HEK293T (cell line): ENCODE measurements around the gene LARGE1.

Experiments used
- CTCF ChIA-PET: fragments of 350-600 bp; formaldehyde crosslinking; extraction: SDS; loops from one replicate; lab custom pipeline; 2021; ENCODE audit warnings: antibody characterized with exemption, inconsistent platforms; lab: Yijun Ruan, JAX
- POLR2A ChIA-PET: fragments of 350-600 bp; formaldehyde crosslinking; extraction: SDS; loops from one replicate; lab custom pipeline; 2020; ENCODE audit warnings: antibody characterized with exemption, inconsistent platforms; lab: Yijun Ruan, JAX
- DNase-seq: peaks from one replicate; pipeline ENCODE4 v3.0.0; 2012; ENCODE audit warnings: mixed read lengths; ENCODE audit errors: extremely low spot score
- ARNT ChIP-seq: fragments of 450-650 bp; IDR thresholded peaks from 2 replicates; pipeline ENCODE4 v1.6.1; 2017; ENCODE audit warnings: mild to moderate bottlenecking
- BHLHE40 ChIP-seq: fragments of 450-650 bp; IDR thresholded peaks from 2 replicates; pipeline ENCODE4 v1.6.1; 2016; ENCODE audit warnings: mild to moderate bottlenecking, moderate library complexity, borderline replicate concordance
- CTBP1 ChIP-seq: fragments of 450-650 bp; IDR thresholded peaks from 2 replicates; pipeline ENCODE4 v1.6.1; 2016; ENCODE audit warnings: borderline replicate concordance
- ELF4 ChIP-seq: fragments of 450-650 bp; IDR thresholded peaks from 2 replicates; pipeline ENCODE4 v1.6.1; 2017; ENCODE audit warnings: antibody characterized with exemption
- FOXA1 ChIP-seq: fragments of 450-650 bp; IDR thresholded peaks from 2 replicates; pipeline ENCODE4 v1.6.1; 2016; ENCODE audit warnings: mild to moderate bottlenecking
- FOXK2 ChIP-seq: fragments of 450-650 bp; IDR thresholded peaks from 2 replicates; pipeline ENCODE4 v1.6.1; 2016; ENCODE audit warnings: mild to moderate bottlenecking
- FOXM1 ChIP-seq: fragments of 450-650 bp; IDR thresholded peaks from 2 replicates; pipeline ENCODE4 v1.6.1; 2017; ENCODE audit warnings: mild to moderate bottlenecking, borderline replicate concordance
- HDGF ChIP-seq: fragments of 450-650 bp; IDR thresholded peaks from 2 replicates; pipeline ENCODE4 v1.6.1; 2017; ENCODE audit warnings: antibody characterized with exemption, borderline replicate concordance
- L3MBTL2 ChIP-seq: fragments of 450-650 bp; conservative IDR thresholded peaks from 2 replicates; pipeline ENCODE4 v1.6.1; 2016; ENCODE audit warnings: mild to moderate bottlenecking
- LEF1 ChIP-seq: fragments of 450-650 bp; IDR thresholded peaks from 2 replicates; pipeline ENCODE4 v1.6.1; 2017; ENCODE audit warnings: mild to moderate bottlenecking, borderline replicate concordance
- NFRKB ChIP-seq: fragments of 450-650 bp; IDR thresholded peaks from 2 replicates; pipeline ENCODE4 v1.6.1; 2016; ENCODE audit warnings: mild to moderate bottlenecking, moderate library complexity
- SP1 ChIP-seq: fragments of 450-650 bp; IDR thresholded peaks from 2 replicates; pipeline ENCODE4 v1.6.1; 2017
- SUZ12 ChIP-seq: fragments of 450-650 bp; IDR thresholded peaks from 2 replicates; pipeline ENCODE4 v1.6.1; 2016; ENCODE audit warnings: mild to moderate bottlenecking
- TARDBP ChIP-seq: fragments of 450-650 bp; IDR thresholded peaks from 2 replicates; pipeline ENCODE4 v1.6.1; 2016
- ZNF384 ChIP-seq: fragments of 450-650 bp; IDR thresholded peaks from 2 replicates; pipeline ENCODE4 v1.6.1; 2016
- TF ChIP-seq, protein P1 (sequence below): fragments of 450-650 bp; IDR thresholded peaks from 2 replicates; pipeline ENCODE4 v1.6.1; 2016

The LARGE1 gene

DNA sequence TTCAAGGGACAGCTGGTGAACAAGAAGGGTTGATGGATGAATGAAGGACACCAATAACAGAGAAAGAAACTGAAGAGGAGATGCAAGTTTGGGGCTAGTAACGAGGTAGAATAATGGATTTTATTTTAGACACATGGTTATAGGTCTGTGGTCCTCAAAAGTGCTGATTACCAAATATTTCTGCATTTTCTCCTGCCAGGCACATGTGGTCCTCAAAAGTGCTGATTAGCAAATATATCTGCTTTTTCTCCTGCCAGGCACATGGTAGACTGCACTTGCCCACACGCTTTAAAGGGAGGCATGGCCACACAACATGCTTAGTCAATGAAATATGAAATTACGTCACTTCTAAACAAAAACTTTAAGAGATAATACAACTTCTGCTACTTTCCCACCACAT is 489.0 kb downstream of the LARGE1 start:
- no peak for DNase-seq
- ChIA-PET CTCF (no interaction called here), POLR2A (no interaction called here)
- TF ChIP-seq ARNT (no peak), SP1 (no peak), NFRKB (no peak), BHLHE40 (no peak), SUZ12 (no peak), LEF1 (no peak), FOXM1 (no peak), CTBP1 (no peak), ELF4 (no peak), FOXA1 (no peak), ZNF384 (no peak), HDGF (no peak), FOXK2 (no peak)
- TF ChIP-seq, protein P1, sequence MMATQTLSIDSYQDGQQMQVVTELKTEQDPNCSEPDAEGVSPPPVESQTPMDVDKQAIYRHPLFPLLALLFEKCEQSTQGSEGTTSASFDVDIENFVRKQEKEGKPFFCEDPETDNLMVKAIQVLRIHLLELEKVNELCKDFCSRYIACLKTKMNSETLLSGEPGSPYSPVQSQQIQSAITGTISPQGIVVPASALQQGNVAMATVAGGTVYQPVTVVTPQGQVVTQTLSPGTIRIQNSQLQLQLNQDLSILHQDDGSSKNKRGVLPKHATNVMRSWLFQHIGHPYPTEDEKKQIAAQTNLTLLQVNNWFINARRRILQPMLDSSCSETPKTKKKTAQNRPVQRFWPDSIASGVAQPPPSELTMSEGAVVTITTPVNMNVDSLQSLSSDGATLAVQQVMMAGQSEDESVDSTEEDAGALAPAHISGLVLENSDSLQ = no peak

DNA sequence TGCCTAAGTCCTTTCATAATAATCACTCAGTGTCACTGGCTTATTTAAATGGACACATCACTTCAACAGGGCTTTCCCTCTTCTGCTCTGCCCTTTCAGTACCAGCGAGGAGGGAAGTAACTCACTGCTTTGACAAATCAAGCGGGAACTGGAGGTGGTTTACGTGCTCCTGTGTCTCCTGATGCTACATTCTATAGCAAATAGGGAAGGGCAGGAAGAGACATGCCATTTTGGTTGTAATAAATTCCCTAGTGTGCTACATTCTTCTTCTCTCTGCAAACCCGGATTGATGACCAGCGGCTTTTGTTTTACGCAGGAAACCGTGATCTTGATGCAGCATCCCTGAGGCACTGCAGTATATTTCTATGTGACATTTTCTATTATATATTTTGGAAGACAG is 491.0 kb downstream of the LARGE1 start:
- TF ChIP-seq ARNT (no peak), SUZ12 (no peak), TARDBP (no peak), SP1 (no peak), HDGF (no peak), BHLHE40 (no peak), ZNF384 (no peak), ELF4 (no peak)
- TF ChIP-seq, protein P1 = no peak
- ChIA-PET POLR2A (no interaction called here), CTCF (no interaction called here)
- DNase-seq = no peak

DNA sequence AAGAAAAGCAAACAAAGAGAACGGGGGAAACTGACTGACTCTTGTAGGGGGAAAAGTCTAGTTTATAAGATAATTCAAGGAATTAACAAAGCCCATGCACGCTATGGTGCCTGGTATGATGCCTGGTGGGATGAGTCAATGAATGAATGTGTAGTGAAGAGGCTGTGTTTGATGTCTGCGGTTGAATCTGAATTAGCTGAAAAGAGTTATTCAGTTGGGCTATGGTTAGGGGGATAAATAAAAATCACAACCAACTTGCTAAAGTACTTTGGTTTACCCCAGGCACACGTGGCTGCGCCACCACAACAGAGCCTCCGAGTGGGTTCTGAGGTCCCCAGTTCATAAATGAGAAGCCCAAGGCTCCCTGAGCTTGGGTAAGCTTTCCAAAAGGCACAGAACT is 492.8 kb downstream of the LARGE1 start:
- no peak for TF ChIP-seq NFRKB
- TF ChIP-seq L3MBTL2 = no peak
- TF ChIP-seq SP1 = no peak
- TF ChIP-seq, protein P1 = no peak
- TF ChIP-seq TARDBP = no peak
- TF ChIP-seq ELF4 = no peak
- TF ChIP-seq CTBP1 = no peak
- TF ChIP-seq ZNF384 = no peak
- no peak for TF ChIP-seq FOXA1
- TF ChIP-seq ARNT = no peak
- TF ChIP-seq BHLHE40 = no peak
- no peak for TF ChIP-seq LEF1
- no peak for TF ChIP-seq HDGF
- no peak for TF ChIP-seq FOXK2
- no peak for TF ChIP-seq SUZ12
- ChIA-PET CTCF (interaction anchor here (1.1 kb wide), 1 partner anchor 12 kb away, joined by 3 read pairs; no protein-coding TSS in a partner anchor), POLR2A (no interaction called here)
- no peak for DNase-seq

DNA sequence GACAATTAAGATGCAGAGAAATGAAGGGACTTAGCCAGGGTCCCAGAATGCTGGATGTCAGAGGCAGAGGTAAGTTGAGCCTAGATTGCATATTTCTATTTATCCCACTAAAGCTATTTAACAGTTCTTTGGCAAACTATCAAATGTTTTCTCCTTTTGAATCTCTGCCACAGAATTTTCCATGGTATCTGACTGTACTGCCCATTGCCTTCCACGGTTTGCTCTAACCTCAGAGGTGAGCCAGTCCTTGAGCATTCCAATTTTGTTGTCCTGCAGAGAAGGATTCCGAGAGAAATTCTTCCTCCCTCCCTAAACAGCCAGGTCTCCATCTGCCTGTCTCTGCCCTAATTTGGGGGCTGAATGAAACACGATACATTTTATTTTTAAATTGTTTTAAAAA is 493.8 kb downstream of the LARGE1 start:
- ChIA-PET CTCF (no interaction called here), POLR2A (no interaction called here)
- TF ChIP-seq CTBP1 = no peak
- no peak for TF ChIP-seq NFRKB
- TF ChIP-seq FOXM1 = no peak
- no peak for TF ChIP-seq BHLHE40
- no peak for TF ChIP-seq HDGF
- TF ChIP-seq, protein P1 = no peak
- TF ChIP-seq FOXK2 = no peak
- no peak for TF ChIP-seq LEF1
- no peak for TF ChIP-seq ELF4
- no peak for TF ChIP-seq ZNF384
- no peak for TF ChIP-seq TARDBP
- no peak for TF ChIP-seq FOXA1
- TF ChIP-seq L3MBTL2 = no peak
- no peak for TF ChIP-seq SUZ12
- no peak for TF ChIP-seq ARNT
- TF ChIP-seq SP1 = no peak
- DNase-seq = no peak

DNA sequence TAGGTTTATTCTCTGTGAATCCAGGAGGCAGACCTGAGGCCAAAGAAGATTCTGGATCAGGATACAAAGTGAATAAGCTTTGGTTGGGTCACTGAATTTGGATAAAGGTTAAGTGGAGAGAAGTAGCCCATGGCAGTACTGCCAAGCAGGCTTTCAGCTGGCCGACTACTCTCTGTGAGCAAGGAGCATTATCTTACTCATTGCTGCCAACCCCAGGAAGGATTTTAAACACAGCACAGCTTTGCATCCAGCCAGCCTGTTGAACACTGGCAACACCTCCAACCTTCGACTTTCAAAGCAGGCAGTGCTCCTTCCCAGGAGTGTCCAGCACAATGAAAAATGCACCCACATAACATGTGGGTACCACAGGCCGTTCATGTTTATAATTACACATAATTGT is 498.4 kb downstream of the LARGE1 start:
- POLR2A ChIA-PET = no interaction called here
- no peak for DNase-seq
- TF ChIP-seq L3MBTL2 (no peak), BHLHE40 (no peak), ZNF384 (no peak), CTBP1 (no peak), SUZ12 (no peak), NFRKB (no peak)
- TF ChIP-seq, protein P1 = no peak
- CTCF ChIA-PET = no interaction called here
